CD1c-positive myeloid dendritic cell (primary cell): Measurements from ENCODE around the gene CATSPERD.

Experiments used
- DNase-seq: peaks from one replicate; pipeline ENCODE4 v3.0.0-alpha.2; 2016; ENCODE audit errors: extremely low spot score

Gene CATSPERD

GRCh38 chr19:5785423-5785822, 65.0 kb downstream of the CATSPERD start:
- DNase-seq = no peak

- no peak for DNase-seq
Observed at GRCh38 chr19:5786593-5787408, 66.4 kb downstream of the CATSPERD start.

- no peak for DNase-seq
Observed at GRCh38 chr19:5787409-5788182, 67.2 kb downstream of the CATSPERD start.

- no peak for DNase-seq
Observed at GRCh38 chr19:5788422-5788821, 68.0 kb downstream of the CATSPERD start.

- DNase-seq = no peak
Observed at GRCh38 chr19:5789351-5789761, 68.9 kb downstream of the CATSPERD start.

- no peak for DNase-seq
Observed at GRCh38 chr19:5789886-5790558, 69.6 kb downstream of the CATSPERD start.

GRCh38 chr19:5790559-5791520, 70.4 kb downstream of the CATSPERD start, which contains the start of gene DUS3L:
Gene DUS3L, minus strand, starts transcription at chr19:5791163. Its CDS starts 22 bp downstream, at chr19:5791141.
- DNase-seq = peak; percentile 99

- no peak for DNase-seq
Observed at GRCh38 chr19:5792224-5792623, 71.8 kb downstream of the CATSPERD start.

- no peak for DNase-seq
Observed at GRCh38 chr19:5793188-5793587, 72.8 kb downstream of the CATSPERD start.

GRCh38 chr19:5795382-5795919, 75.0 kb downstream of the CATSPERD start:
- no peak for DNase-seq

GRCh38 chr19:5798244-5798643, 77.8 kb downstream of the CATSPERD start:
- no peak for DNase-seq

- DNase-seq = no peak
Observed at GRCh38 chr19:5799247-5800241, 79.1 kb downstream of the CATSPERD start.

- no peak for DNase-seq
Observed at GRCh38 chr19:5800361-5801270, 80.2 kb downstream of the CATSPERD start.

- DNase-seq = peak; percentile 26
Observed at GRCh38 chr19:5801796-5802619, 81.6 kb downstream of the CATSPERD start.

GRCh38 chr19:5803441-5803751, 83.0 kb downstream of the CATSPERD start:
- DNase-seq = no peak

- DNase-seq = peak; percentile 97
Observed at GRCh38 chr19:5803752-5804515, 83.5 kb downstream of the CATSPERD start.
